HG03039 (cell line): Measurements from ENCODE around the gene GPR62.
"Not testable (repeated sequence)": the region's sequence is repeated elsewhere in the genome, so short reads cannot be mapped to it uniquely, and the experiment has no call there.

Experiments used
- ATAC-seq: cut with Tn5 transposase; IDR thresholded peaks from one replicate; pipeline ENCODE4 v1.9.1; 2021; ENCODE audit warnings: mild to moderate bottlenecking, moderate library complexity; ENCODE audit not compliant: unreplicated experiment

The GPR62 gene, protein sequence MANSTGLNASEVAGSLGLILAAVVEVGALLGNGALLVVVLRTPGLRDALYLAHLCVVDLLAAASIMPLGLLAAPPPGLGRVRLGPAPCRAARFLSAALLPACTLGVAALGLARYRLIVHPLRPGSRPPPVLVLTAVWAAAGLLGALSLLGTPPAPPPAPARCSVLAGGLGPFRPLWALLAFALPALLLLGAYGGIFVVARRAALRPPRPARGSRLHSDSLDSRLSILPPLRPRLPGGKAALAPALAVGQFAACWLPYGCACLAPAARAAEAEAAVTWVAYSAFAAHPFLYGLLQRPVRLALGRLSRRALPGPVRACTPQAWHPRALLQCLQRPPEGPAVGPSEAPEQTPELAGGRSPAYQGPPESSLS

DNA sequence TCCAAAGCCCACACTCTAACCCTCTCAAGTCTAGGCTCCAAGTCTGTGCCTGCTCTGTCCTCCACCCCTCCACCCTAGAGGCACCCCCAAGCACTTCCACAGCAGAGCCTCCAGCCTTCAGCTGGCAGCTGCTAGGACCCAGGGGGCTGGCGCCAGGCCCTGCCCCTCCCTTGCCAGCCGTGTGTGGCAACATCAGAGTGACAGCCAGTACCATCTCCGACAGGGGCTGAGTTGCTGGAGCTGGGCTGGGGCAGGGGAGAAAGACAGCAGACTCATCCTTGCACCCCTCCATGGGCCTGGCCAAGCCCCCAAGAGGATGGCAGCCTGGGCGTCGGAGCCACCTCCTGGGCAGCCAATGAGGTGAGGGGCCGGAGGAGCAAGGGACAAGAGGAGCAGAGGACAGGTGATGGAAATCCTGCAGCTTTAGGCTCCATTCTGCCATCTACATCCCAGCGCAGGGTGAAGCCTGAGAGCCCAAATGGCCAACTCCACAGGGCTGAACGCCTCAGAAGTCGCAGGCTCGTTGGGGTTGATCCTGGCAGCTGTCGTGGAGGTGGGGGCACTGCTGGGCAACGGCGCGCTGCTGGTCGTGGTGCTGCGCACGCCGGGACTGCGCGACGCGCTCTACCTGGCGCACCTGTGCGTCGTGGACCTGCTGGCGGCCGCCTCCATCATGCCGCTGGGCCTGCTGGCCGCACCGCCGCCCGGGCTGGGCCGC lies at the start of gene GPR62:
Gene GPR62 (plus strand): TSS at position 207 of the 718 bp plus-strand sequence. CDS start 272 bp downstream, at position 479.
- ATAC-seq = no peak

DNA sequence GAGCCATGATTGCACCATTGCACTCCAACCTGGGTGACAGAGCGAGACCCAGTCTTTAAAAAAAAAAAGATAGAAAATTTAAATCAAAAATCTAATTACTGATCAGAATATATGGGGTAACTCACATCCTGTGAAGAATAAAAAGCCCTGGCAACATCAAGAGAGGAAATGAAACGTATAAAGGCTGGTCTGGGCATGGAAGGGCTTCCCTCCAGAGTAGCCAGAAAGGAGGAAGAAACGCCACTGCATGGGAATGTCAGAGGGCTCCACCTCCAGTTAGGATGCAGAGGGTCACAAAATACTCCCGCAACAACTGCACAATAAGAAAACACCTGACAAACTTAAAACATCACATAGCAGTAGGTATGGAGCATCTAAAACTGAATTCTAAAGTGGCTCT lies 47.2 kb upstream of the GPR62 start:
- no peak for ATAC-seq

DNA sequence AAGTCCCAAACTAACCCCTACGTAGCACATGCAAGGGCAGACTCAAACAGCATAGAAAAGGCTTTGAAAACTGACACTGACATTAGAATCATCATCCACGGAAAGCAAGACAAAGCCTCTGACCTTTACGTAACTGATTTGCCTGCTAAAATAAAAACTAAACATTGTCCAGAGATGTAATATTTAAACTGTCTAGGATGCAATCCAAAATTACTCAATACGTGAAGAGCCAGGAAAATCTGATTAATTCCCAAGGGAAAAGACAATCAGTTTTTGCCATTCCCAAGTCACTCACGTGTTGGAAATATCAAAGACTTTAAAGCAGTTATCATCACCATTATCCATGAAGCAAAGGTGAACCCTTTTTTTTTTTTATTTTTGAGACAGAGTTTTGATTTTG lies 38.8 kb upstream of the GPR62 start:
- ATAC-seq = no peak

DNA sequence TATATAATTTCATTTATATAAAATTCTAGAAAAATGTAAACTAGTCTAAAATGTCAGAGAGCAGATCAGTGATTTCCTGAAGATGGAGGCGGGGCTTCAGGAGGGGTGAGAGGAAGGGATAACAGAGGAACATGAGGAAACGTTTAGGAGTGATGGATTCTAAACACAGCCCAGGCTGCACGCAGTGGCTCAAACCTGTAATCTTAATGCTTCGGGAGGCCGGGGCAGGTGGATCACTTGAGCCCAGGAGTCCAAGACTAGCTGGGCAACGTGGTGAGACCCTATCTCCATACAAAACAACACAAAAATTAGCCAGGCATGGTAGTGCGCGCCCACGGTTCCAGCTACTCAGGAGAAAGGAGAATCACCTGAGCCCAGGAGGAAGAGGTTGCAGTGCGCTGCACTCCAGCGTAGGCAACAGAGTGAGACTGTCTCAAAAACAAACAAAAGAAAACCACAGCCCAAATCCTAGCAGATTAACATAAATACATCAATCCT lies 34.1 kb upstream of the GPR62 start:
- ATAC-seq = no peak

DNA sequence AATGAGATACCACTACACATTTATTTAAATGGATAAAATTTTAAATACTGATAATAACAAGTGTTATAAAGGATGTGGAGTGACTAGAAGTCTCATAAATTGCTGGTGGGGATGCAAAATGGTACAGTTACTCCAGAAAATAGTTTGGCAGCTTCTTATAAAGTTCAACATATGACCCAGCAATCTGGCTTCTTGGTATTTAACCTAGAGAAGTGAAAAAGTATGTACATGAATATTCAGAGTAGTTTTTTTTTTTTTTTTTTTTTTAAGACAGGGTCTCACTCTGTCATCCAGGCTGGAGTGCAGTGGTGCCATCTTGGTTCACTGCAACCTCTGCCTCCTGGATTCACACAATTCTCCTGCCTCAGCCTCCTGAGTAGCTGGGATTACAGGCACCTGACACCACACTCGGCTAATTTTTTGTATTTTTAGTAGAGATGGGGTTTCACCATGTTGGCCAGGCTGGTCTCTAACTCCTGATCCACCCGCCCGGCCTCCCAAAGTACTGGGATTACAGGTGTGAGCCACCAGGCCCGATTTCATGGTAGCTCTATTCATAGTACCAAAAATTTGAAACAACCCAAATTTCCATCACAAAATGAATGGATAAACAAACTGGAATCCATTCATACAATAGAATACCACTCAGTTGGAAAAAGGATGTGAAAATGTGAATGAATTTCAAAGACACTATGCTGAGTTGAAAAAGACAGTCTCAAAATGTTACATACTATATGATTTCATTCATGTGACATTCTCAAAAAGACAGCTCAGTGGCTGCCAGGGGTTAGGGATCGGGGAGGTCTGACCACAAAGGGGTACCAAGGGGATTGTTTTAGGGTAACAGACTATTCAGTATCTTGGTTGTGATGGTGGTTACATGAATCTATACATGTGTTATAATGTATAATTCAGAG lies 27.9 kb upstream of the GPR62 start:
- no peak for ATAC-seq

DNA sequence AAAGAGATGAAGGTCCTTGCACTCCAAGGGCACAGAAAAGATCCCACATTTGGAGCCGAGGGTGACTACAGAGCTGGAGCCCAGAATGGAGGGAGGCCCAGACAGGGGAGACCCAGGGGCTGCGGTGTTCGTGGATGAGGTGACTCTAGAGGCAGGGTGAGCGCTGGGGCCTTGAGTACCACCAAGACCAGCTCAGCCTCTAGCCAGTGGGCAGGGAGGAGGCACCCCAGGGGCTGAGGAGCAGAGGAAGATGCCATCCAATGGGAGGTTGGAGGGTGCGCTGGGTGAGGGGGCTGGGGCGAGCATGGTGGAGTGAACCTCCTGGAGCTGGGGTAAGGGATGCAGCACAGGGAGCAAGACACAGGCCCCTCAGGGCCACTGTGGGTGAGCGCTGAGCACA lies 26.7 kb upstream of the GPR62 start:
- no peak for ATAC-seq

DNA sequence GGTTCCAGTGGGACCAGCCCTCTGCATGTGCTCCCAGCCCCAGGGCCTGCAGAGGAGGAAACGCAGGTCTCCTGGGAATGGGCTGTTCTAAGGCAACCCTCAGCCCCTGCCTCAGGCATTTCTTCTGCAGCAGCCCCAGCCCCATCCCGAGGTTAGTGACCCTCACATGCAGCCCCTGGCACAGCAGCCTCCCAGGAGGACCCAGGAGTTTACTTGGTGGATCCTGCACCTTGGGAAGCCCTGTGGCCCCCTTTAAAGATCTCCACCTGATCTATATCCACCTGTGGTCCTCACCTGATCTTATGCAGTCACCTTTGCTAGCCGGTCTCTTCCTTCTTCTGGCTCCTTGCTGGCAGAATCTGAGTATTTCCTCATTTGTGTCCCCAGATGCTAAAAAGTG lies 26.2 kb upstream of the GPR62 start:
- not testable (repeated sequence) for ATAC-seq

DNA sequence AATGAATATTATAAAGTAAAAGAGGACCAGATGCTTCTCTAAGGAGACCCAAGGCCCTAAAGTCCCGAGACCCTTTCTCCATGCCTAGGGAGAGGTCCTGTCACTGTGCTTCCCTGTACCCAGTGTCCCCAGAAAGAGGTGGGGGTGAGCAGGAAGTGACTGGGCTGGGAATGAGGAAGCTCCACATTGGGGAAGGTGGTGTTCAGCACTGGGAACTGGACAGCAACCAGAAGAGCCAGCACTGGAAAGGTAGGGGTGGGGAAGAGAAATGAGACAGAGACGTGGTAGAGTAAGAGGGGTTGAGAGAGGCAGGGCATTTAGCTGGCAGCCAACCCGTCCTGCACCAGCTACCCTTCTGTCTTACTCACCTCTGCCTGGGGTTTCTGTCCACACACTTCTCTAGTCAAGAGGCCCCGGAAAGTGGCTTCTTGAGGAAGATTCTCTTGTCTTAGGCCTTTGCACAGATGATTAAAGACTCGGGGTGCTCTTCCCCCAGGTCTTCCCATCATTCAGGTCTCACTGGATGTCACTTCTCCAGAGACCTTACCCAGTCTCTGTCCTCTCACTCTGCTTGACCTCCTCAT lies 25.7 kb upstream of the GPR62 start:
- no peak for ATAC-seq

DNA sequence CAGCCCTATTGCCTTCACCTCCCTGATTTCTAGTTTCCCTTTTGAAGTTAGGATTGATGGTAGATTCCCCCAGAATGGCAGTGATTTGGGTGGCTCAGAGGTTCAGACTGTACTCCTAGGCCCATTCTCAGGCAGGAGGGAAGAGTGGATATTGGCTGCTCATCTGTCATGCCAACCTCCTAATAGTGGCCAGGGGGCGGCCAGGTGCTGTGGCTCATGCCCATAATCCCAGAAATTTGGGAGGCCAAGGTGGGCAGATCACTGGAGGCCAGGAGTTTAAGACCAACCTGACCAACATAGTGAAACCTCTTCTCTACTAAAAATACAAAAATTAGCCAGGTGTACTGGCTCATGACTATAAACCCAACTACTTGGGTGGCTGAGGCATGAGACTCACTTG lies 24.7 kb upstream of the GPR62 start:
- ATAC-seq = no peak

DNA sequence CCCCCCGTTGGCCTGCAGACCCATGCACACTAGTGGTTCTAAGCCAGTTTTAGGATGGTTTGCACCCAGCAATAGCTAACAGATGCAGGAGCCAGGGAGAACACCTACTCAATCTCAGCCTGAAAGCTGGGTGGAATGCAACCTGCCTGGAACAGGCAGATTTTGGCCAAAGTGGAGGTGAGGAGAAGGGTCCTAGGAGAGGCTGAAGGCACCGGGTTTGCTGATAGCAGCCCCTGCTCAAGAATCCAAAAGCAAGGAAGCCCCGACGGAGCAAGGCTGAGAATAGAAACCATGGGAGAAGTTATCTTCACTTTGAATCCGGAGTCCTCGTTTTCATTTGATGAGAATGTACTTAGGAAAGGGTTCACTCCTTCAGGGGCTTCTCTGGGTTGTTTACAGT lies 23.4 kb upstream of the GPR62 start:
- no peak for ATAC-seq

DNA sequence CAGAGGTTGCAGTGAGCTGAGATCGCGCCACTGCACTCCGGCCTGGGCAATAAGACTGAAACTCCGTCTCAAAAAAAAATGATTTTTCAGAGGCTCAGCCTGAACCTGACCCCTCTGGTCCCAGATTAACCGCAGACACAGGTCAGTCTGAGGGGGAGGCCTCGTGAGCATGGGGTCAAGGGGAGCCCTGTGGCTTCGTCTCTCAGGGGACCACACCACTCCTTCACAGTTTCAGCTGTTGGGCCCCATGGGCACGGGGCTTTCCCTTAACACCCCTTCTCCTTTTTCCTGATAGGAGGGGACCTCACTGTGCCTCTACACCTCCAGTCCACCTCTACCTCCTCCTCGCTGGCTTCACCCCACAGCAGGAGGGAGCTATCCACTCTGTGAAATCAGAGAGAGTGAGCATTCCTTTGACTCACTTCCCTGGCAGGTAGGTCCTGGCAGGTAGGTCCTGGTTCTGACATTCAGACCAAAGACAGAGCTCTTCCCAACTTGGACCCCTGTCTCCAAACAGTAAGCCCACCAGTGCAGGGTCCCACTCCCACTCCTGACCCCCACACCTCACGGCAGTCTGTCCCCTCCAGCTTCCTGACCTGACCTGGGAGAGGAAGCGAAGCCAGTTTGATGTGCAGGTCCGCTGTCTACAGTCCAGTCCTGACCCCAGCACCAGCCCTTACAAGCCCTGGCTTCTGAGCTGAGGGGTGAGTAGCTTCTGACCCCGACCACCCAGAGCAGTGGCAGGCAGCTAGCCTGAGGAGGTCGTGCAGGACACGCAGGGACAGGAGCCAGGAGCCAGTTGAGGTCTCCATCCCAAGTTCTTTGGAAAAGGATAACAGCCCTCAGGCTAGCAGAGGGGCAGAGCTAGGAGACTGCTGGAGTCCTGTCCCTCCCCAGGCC lies 22.5 kb upstream of the GPR62 start:
- no peak for ATAC-seq

DNA sequence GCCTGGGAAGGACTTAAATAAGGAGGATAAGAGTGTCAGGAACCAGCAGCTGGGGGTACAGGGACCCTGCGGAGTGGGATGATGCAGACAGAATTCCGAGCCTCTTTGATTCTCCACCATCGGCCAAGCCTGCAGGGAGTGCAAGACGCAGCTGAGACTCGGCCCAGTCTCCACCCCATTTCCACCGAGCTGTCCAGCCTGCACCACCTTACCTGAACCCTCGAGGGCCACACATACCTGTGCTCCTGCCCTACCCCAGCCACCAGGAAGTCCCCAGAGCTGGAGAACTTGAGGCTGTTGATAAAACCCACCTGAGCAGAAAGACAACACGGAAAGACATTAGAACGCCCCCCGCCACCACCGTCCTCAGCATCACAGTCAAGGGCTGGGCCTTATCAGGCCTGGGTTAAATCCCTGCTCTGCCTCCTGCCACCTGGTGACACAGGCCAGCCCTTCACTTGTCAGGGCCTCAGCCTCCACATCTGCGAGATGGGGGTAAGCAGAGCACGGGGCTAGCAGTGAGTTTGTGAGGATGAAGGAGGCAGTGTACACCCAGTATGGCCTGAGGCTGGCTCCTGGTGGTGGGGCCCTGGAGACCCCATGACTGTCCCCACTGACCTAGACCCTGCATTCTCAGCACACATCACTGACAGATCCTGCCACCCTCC lies 21.6 kb upstream of the GPR62 start:
- ATAC-seq = no peak

DNA sequence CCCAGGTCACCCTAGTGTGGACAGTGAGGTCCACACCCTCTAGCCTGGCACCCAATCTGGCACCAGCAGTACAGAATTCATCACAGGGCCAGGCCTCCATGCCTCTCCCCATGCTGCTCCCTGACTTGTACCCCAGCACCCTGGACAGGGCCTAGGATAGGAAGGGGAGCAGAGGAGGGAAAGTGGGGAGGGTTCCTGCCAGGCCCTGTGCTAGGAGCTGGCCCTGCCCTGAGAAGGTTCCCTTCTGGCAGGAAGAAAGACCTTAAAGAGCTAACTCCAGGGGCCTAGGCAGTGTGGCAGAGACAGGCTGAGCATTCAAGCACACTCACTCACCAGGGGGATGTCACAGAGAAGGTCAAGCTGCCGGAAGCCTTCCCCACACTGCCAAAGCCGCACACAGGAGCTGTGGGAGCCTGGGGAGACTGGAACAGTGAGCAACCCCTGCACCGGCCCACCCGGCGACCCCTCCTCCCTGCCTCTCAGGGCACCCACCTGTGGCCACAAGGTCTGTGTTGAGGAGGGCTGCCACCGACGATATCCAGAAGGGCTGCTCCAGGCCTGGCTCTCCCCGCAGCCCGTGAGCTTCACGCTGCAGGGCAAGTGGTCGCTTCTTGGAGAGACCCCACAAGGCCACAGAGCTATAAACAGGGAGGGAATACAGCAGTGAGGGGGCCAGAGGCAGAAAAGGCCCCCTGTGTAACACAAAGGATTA lies 20.9 kb upstream of the GPR62 start:
- ATAC-seq = no peak

DNA sequence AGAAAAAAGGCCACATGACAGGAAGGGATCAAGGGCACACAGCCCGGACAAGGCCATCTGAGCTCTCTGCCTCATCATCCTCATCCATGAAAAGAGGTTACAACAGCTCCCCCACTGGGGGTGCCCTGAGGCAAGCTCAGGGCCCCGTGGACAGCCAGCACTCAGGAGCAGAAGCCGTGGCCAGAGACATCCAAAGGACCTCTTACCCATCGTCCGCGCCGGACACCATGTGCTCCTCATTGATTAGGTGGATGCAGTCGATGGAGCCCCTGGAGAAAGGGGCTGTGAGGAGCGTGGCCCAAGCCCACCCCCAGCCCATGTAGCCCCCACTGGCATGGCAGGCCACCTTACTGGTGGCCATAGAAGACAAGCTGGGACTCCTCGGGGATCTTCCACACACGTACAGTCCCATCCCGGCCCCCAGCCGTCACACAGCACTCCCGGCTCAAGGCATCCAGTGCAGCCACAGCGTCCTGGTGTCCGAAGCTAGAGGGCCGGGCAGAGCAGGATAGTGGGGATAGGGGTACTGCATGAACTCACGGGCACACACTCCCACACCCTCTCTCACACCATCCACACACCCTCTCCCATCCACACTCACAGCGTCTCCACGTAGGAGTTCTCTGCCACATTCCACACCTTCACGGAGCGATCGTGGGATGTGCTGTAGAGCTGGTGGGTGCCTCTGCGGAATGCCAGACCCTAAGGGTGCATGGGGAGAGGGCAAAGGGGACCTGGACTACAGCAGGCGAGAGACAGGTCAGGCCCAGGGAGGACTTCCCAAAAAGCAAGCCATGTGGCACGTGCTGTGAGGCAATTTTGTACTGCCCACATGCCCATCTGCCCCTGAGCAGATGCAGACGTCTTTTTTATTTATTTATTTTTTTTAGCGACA lies 19.9 kb upstream of the GPR62 start:
- no peak for ATAC-seq

DNA sequence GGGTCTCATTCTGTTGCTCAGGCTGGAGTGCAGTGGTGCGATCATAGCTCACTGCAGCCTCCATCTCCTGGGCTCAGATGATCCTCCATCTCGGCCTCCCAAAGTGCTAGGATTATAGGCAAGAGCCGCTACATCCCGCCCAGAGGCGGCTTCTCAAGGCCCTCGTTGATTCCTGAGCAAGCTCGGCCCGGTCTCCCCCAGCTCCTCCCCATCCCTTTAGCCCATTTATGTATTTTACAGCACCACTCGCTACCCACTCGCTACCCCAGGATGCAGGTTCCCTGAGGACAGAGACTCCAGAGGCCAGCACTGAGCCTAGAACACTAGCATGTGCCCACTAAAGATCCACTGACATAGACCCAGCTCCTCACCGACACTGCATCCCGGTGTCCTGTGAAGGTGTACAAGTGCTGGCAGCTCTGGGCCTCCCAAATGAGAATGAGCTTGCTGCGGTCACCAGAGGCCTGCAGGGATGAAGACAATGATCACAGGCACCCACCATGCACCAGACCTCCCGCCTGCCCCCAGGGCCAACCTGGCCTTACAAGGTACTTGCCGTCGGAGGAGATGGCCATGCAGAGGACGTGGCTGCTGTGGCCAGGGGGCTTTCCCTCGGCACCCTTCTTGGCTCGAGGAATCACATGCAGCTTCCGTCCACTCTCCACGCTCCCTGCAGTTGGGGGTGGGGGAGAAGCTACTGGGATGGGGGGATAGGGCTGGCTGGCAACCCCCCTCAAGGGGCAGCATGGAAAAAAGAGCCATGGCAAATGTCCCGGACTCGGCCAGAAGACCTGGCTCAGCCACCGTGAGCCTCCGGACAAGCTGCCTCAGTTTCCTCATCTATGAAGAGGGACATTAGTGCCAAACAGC lies 19.1 kb upstream of the GPR62 start:
- no peak for ATAC-seq

DNA sequence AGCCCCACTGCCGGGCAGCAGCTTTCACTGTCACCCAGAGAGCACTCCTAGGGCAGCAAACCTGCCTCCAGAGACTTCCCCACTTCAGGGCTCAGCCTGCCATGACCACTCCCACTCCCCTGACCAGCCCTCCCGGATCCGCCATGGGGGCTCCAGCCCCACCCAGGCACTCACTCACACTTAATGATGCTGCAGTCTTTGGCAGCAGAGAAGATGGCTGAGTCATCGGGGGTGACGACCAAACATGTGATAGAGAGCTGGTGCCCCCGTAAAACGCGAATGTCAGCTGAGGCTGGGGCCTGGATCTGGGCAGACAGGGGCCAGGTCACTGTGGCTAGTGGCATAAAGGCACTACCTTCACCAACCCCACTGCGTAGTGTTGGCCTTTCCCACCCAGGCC lies 18.2 kb upstream of the GPR62 start:
- no peak for ATAC-seq
